NCI-H2107 treated with DMSO at 0.1 percent for 48 hours (cell line): ENCODE data around the gene PPP1R13B.
A peak's percentile ranks its signal among the peaks of the same experiment; 100 is the strongest.

Experiments used
- DNase-seq: peaks from one replicate; lab custom pipeline; 2025; ENCODE audit not compliant: unreplicated experiment; lab: John Stamatoyannopoulos, UW

PPP1R13B gene

GRCh38 chr14:103715052-103716000 lies 132.0 kb downstream of the PPP1R13B start, which contains the start of the genes XRCC3 and ZFYVE21:
TSS of gene XRCC3 (minus strand) at chr14:103715451. CDS start at chr14:103711087, 4,364 bp downstream.
TSS of gene ZFYVE21 (plus strand) at chr14:103715810. CDS start at chr14:103715842, 32 bp downstream.
- peak; percentile 100 for DNase-seq

DNA sequence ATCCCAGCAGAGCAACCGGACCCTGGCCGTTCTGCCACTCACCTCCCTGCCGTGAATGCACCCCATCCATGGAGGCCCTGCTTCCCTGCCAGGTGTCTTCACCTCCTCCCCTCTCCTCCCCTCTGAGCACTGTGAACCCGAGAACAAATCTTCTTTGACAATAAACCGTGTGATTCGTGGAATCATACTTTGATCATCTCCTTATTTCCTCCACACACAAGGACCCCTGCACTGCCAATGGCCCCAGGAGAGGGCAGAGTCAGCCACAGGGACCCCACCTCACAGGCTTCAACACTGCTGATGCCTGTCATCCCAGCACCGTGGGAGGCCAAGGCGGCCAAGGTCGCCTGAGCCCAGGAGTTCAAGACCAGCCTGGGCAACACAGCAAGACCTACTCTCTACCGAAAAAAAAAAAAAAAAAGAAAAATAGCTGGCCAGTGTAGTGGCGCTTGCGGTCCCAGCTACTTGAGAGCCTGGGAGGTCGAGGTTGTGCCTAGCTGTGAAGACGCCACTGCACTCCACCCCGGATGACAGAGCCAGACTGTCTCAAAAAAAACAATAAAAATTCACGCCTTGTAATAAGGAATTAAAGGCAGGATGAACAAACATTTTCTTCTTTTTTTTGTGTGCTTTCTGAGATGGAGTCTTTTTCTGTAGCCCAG lies 133.2 kb downstream of the PPP1R13B start:
- DNase-seq, result no peak

- no peak for DNase-seq
Observed at GRCh38 chr14:103713304-103714062, 133.9 kb downstream of the PPP1R13B start.

DNA sequence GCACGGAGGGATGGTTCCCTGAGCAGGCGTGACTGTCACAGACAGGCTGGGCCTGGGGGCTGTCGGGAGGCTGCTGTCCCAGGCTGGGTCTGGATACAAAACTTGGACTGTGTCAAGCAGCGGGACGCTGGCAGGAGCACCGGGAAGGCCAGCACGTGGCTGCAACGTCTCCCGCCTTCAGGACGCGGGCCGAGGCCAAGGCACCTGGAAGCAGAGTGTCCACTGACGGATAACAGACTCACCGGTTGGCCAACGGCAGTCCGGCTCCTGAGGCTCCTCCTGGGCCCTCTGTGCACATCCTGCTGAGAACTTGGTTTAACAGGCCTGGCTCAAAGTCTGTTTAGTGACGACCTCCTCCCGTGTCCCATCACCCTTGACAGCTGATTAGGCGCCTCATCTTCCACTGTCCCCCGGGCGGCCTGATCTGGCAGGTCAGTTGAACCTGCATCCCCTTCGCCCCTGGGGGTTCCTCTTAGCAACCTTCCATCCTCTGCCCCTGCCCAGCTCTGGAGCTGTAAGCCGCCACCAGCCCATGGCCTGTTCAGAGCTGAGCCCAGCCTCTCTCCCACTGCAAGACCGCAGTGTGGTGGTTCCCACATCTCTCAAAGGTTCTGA lies 134.6 kb downstream of the PPP1R13B start:
- no peak for DNase-seq

- DNase-seq, result no peak
Observed at GRCh38 chr14:103711516-103712431, 135.6 kb downstream of the PPP1R13B start.

- DNase-seq, result no peak
Observed at GRCh38 chr14:103710771-103711377, 136.5 kb downstream of the PPP1R13B start.

DNA sequence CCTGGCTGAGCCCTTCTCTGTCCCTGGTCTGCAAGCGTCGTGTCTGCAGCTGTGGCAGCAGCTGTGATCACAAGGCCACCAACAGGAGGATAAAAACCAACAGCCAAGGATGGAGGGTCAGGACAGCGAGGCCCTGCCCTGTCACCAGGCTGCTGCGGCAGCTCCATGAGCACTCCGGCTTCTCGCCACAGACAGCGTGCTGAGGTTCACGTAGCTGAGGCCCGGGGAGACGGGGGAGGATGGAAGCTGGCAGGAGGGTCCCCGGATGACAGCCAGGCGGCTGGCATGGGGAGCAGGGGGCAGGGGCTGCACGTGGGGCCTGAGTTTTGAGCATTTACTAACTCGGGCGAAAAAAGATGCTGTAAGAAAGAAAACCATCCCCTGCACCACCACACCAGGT lies 137.6 kb downstream of the PPP1R13B start:
- no peak for DNase-seq

- no peak for DNase-seq
Observed at GRCh38 chr14:103708750-103709187, 138.6 kb downstream of the PPP1R13B start.

GRCh38 chr14:103707329-103708263 lies 139.8 kb downstream of the PPP1R13B start:
- no peak for DNase-seq

DNA sequence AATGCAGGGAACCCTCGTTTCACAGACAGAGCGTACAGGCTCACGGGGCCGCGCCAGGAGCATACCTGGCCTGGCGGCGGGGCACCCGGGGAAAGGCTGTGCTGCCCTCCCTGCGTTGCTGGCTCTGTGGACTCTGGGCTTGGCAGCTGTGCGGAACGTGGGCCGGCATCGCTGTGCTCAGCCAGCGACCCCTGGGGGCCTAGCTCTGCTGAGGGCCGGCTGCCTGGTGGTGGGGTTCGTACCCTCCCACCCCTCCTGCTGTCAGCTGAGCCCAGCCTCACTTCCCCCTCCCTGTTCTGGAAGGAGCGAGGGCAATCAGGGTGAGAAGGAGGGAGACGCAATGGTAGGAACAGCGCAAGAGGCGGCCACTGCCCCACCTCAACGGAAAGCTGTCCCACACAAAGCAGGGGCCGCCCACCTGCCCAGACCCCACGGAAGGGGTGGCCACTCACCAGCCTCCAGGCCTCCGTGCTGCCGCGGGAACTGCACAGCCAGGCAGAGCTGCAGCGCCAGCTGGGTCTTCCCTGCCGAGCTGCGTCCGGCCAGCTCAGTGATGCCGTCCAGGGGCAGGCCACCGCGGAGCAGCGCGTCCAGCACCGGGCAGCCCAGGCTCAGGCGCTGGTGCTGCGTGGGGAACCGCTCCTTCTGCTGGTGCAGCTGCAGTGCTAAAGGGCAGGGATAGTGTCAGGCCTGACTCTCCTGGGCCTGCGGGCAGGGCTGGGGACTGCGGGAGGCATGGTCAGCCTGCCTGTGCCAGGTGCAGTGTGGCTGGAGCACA lies 140.6 kb downstream of the PPP1R13B start:
- no peak for DNase-seq

DNA sequence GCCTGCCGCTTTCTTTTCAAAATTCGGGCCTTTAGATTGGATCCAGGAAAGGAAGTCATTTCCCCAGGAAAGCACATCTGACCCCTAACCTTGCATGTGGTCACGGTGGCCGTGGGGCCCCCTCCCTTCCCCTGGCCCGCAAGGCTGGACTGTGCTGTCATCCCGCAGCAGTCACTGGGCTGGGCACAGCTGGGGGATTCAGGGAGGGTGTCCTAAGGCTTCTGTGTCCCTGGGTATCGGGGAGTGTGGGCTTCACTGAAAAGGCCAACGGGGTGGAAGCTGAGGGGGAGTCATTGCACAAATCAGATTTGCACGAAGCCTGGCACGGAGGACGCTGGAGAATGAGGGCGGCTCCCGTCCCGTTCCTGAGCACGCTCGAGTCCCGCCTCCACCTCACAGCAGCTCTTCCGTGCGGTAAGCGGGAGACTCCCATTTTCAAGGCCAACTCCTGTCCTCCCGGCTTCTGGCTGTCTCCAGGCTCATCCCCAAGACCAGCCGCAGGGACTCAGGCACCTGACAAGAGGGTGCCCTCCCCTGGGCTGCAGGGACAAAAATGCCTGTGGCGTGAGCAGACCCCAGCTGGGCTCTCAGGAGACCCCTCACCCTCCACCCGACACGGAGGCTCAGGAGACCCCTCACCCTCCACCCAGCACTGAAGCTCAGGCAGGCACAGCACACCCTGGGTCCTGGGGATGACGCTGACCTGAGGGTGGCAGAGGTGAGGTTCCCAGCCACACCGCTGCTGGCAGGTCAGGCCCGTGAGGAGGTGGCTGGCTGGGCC lies 141.7 kb downstream of the PPP1R13B start:
- no peak for DNase-seq

- no peak for DNase-seq
Observed at GRCh38 chr14:103705118-103705503, 142.3 kb downstream of the PPP1R13B start.

DNA sequence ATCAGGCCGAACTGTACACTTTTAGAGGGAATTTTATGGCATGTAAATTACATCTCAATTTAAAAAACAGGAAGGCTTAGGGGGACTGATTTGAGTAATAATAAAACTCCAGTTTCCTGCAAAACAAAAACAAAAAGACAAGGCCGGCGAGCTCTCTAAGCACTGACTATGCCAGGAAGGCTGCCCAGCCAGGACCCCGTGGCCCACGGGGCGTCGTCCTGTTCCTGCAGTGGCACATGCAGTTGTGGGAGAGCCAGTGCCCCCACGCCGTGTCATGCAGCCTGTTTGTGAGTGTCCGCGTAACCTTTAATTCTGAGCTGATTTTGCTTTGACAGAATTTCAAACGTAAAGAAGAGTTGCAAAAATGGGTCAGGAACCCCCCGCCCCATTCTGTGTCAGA lies 142.7 kb downstream of the PPP1R13B start:
- no peak for DNase-seq

- no peak for DNase-seq
Observed at GRCh38 chr14:103703433-103704385, 143.7 kb downstream of the PPP1R13B start.
